Smooth muscle cell (in vitro differentiated cells): ENCODE measurements around the gene TANC2. TPM values are rescaled to one million over a fixed set of nuclear protein-coding genes. Genes with fewer than 3 reads are reported as not detected.

Experiments used
- DNase-seq: peaks from one replicate; lab custom pipeline; 2025; ENCODE audit not compliant: unreplicated experiment; lab: John Stamatoyannopoulos, UW
- H2AFZ ChIP-seq: fragments of 200-600 bp; sonication (generic); 2 replicates; pipeline ENCODE4 v1.6.0; 2016; ENCODE audit warnings: antibody characterized with exemption, low read depth, mild to moderate bottlenecking
- H3F3A ChIP-seq: fragments of 200-600 bp; sonication (generic); 2 replicates; pipeline ENCODE4 v1.6.0; 2017; ENCODE audit warnings: antibody characterized with exemption, low read depth
- H3K27ac ChIP-seq: fragments of 200-600 bp; sonication (generic); 2 replicates; pipeline ENCODE4 v1.5.1; 2016; ENCODE audit warnings: low read depth, mild to moderate bottlenecking
- H3K27me3 ChIP-seq: fragments of 200-600 bp; sonication (generic); 2 replicates; pipeline ENCODE4 v1.6.1; 2016; ENCODE audit warnings: low read depth, mild to moderate bottlenecking
- H3K36me3 ChIP-seq: fragments of 200-600 bp; sonication (generic); 2 replicates; pipeline ENCODE4 v1.5.1; 2016; ENCODE audit warnings: low read depth
- H3K4me1 ChIP-seq: fragments of 200-600 bp; sonication (generic); 2 replicates; pipeline ENCODE4 v1.5.1; 2016; ENCODE audit warnings: low read depth
- H3K4me2 ChIP-seq: fragments of 200-600 bp; sonication (generic); 2 replicates; pipeline ENCODE4 v1.6.0; 2016; ENCODE audit warnings: mild to moderate bottlenecking
- H3K4me3 ChIP-seq: fragments of 200-600 bp; sonication (generic); 2 replicates; pipeline ENCODE4 v1.5.1; 2016; ENCODE audit warnings: mild to moderate bottlenecking
- H3K79me2 ChIP-seq: fragments of 200-600 bp; sonication (generic); 2 replicates; pipeline ENCODE4 v1.6.0; 2016; ENCODE audit warnings: low read depth, mild to moderate bottlenecking
- H3K9ac ChIP-seq: fragments of 200-600 bp; sonication (generic); 2 replicates; pipeline ENCODE4 v1.6.0; 2016; ENCODE audit warnings: low read depth
- H3K9me3 ChIP-seq: fragments of 200-600 bp; sonication (generic); replicated peaks from 2 replicates; pipeline ENCODE4 v1.5.1; 2016; ENCODE audit warnings: low read depth
- H4K20me1 ChIP-seq: fragments of 200-600 bp; sonication (generic); 2 replicates; pipeline ENCODE4 v1.6.0; 2016; ENCODE audit warnings: low read depth
- CTCF ChIP-seq: fragments of 200-600 bp; sonication (generic); IDR thresholded peaks from 2 replicates; pipeline ENCODE4 v1.5.1; 2017; ENCODE audit warnings: borderline replicate concordance, mild to moderate bottlenecking, antibody characterized with exemption; ENCODE audit not compliant: insufficient read depth, poor library complexity, severe bottlenecking
- WGBS: methylation state at CpG from one replicate; pipeline ENCODE4 v1.1.7; 2016; ENCODE audit warnings: low lambda C conversion rate; 5-methylcytosine and 5-hydroxymethylcytosine counted together
- microRNA counts: library from miRNA; unstranded; fragments of <30 nt; microRNA quantifications from one replicate; lab custom pipeline; 2016
- microRNA-seq: library from miRNA; unstranded; fragments of <30 nt; microRNA quantifications from one replicate; pipeline ENCODE4, GENCODE V29; 2016; ENCODE audit warnings: borderline number of aligned reads
- polyA plus RNA-seq: library from polyadenylated mRNA; unstranded; fragments of >200 nt; fragmentation: Nextera tagmentation; extraction: Ambion mirVana; gene quantifications from 2 replicates; pipeline ENCODE4 v1.2.1, GENCODE V29; 2016
- small RNA-seq: library from RNA; depleted of rRNA; stranded (forward); fragments of <200 nt; gene quantifications from one replicate; pipeline ENCODE3, GENCODE V24; 2014
- total RNA-seq: library from RNA; depleted of rRNA; stranded (reverse); fragments of >200 nt; gene quantifications from 2 replicates; pipeline ENCODE4 v1.2.3, GENCODE V29; 2014

Gene TANC2
- total and polyA plus RNA-seq, 2 experiments from 2014 or later, result 8.3 to 27.6 TPM

GRCh38 chr17:63002625-63003024 lies 36.6 kb downstream of the TANC2 start:
- H3K9ac ChIP-seq, result no peak overlapping the region
- WGBS, result 97% methylated on average over 2 of the region's 2 CpGs
- H3K4me3 ChIP-seq, result no peak overlapping the region
- H4K20me1 ChIP-seq, result peaks cover 97% of the 10 kb centered on the region
- no peak for TF ChIP-seq CTCF
- no peak overlapping the region for H3K4me2 ChIP-seq
- no peaks in the 10 kb centered on the region for H3F3A ChIP-seq
- H2AFZ ChIP-seq, result no peak overlapping the region
- no peaks in the 10 kb centered on the region for H3K4me1 ChIP-seq
- no peaks in the 10 kb centered on the region for H3K36me3 ChIP-seq
- no peak overlapping the region for H3K27ac ChIP-seq
- DNase-seq, result no peak
- peaks cover 97% of the 10 kb centered on the region for H3K79me2 ChIP-seq
- no peaks in the 10 kb centered on the region for H3K9me3 ChIP-seq
- H3K27me3 ChIP-seq, result no peaks in the 10 kb centered on the region

GRCh38 chr17:63015824-63016223 lies 49.8 kb downstream of the TANC2 start:
- Histone ChIP-seq H3K79me2 (peaks cover 76% of the 10 kb centered on the region), H3K9me3 (no peaks in the 10 kb centered on the region), H3K4me2 (no peak overlapping the region), H3F3A (no peaks in the 10 kb centered on the region), H3K9ac (no peak overlapping the region), H2AFZ (no peak overlapping the region), H3K27ac (no peak overlapping the region), H3K27me3 (no peaks in the 10 kb centered on the region), H3K4me3 (no peak overlapping the region), H3K36me3 (no peaks in the 10 kb centered on the region), H3K4me1 (no peaks in the 10 kb centered on the region), H4K20me1 (peaks cover 67% of the 10 kb centered on the region)
- WGBS, result 95% methylated on average over 4 of the region's 4 CpGs
- no peak for TF ChIP-seq CTCF
- no peak for DNase-seq

MicroRNAs encoded within 50 kb of the gene (microRNA counts, 767-probe panel; counts per million panel counts)
- 183 counts per million for microRNA hsa-miR-633 (lab: Ali Mortazavi, UCI)

Small RNA genes lying within 50 kb of the gene (microRNA-seq; reads per million reads assigned to microRNA genes)
- gene MIR633, result not detected

Small RNA genes lying within 50 kb of the gene (small RNA-seq; reads per million reads assigned to genes)
- gene MIR633, result not detected

Other genes with a start within 250 kb of the TANC2 start
- gene MARCHF10, start 157.9 kb upstream of the TANC2 start, total RNA-seq, result not detected in 2 replicates
- gene MARCHF10, start 157.9 kb upstream of the TANC2 start, polyA plus RNA-seq, result 0.26 TPM in 1 of 2 replicates, not detected in the other